GM12892 (cell line): ENCODE measurements around the gene C17orf100.

Source experiments
- POLR2A ChIP-seq: IDR thresholded peaks from 2 replicates; pipeline ENCODE4 v1.6.1; 2011; ENCODE audit warnings: low read depth, low read length, control low read depth
- POLR2AphosphoS5 ChIP-seq: IDR thresholded peaks from 2 replicates; pipeline ENCODE4 v1.6.1; 2011; ENCODE audit warnings: low read depth, low read length, control low read depth

GRCh38 chr17:6696906-6697305 lies 45.3 kb downstream of the C17orf100 start:
- TF ChIP-seq POLR2A = no peak
- no peak for TF ChIP-seq POLR2AphosphoS5
